Gastroesophageal sphincter (tissue), 4 donors: ENCODE results near the gene CFAP410. TPM values are rescaled to one million over a fixed set of nuclear protein-coding genes. Genes with fewer than 3 reads are reported as not detected.
"Not testable (repeated sequence)": the region's sequence is repeated elsewhere in the genome, so short reads cannot be mapped to it uniquely, and the experiment has no call there.

Experiments used
- ATAC-seq: fragments of 150-250 bp; one replicate; pipeline ENCODE4 v1.9.1; 2016; ENCODE audit warnings: mild to moderate bottlenecking, moderate library complexity
- H3K27ac ChIP-seq, 4 donors: fragments of 200-600 bp; sonication (generic) in 3 of 4; 1 replicate in 3 of 4; 2 replicates in 1 of 4; pipeline ENCODE4 v1.5.1; 2016 to 2019
- H3K27me3 ChIP-seq: fragments of 200-600 bp; sonication (generic); one replicate; pipeline ENCODE4 v1.5.1; 2019
- H3K36me3 ChIP-seq, 2 donors: fragments of 200-600 bp; sonication (generic); one replicate each; pipeline ENCODE4 v1.5.1; 2019; ENCODE audit warnings: control low read depth in 1 of 2
- H3K4me1 ChIP-seq, 3 donors: fragments of 200-600 bp; sonication (generic); 1 replicate in 2 of 3; 2 replicates in 1 of 3; pipeline ENCODE4 v1.5.1; 2016 to 2019; ENCODE audit warnings: control low read depth in 2 of 3
- H3K4me3 ChIP-seq, 2 donors: fragments of 200-600 bp; sonication (generic); one replicate each; pipeline ENCODE4 v1.5.1; 2019; ENCODE audit warnings: mild to moderate bottlenecking in 1 of 2, moderate library complexity in 1 of 2
- H3K9me3 ChIP-seq, 3 donors: fragments of 200-600 bp; sonication (generic); one replicate each; pipeline ENCODE4 v1.5.1; 2017 to 2019; ENCODE audit warnings: control low read depth in 2 of 3
- EP300 ChIP-seq: sonication (generic); formaldehyde crosslinking; IDR thresholded peaks from one replicate; pipeline ENCODE4 v1.6.1; 2017; ENCODE audit warnings: antibody characterized with exemption, mild to moderate bottlenecking
- POLR2A ChIP-seq, 2 donors: fragments of 450-650 bp; IDR thresholded peaks; one replicate each; pipeline ENCODE4 v1.6.1; 2017; ENCODE audit warnings: antibody characterized with exemption in 2 of 2, mild to moderate bottlenecking in 2 of 2, moderate library complexity in 1 of 2
- POLR2AphosphoS5 ChIP-seq: sonication (generic); formaldehyde crosslinking; IDR thresholded peaks from one replicate; pipeline ENCODE4 v1.6.1; 2017; ENCODE audit warnings: antibody characterized with exemption
- WGBS, 2 donors: methylation state at CpG; one replicate each; pipeline ENCODE4 v1.1.5; 2018; ENCODE audit warnings: low coverage in 1 of 2; 5-methylcytosine and 5-hydroxymethylcytosine counted together
- total RNA-seq, 4 donors: library from RNA; depleted of rRNA; stranded (reverse); fragments of >200 nt; gene quantifications; one replicate each; pipeline ENCODE4 v1.1.0, GENCODE V29; 2016
- TF ChIP-seq, protein P1 (sequence below), 4 experiments: fragments of 200-600 bp in 2 of 4; fragments of 450-650 bp in 2 of 4; sonication (generic) in 1 of 4; IDR thresholded peaks; one replicate each; pipeline ENCODE4 v1.5.1; 2017 to 2019; ENCODE audit warnings: antibody characterized with exemption in 4 of 4, mild to moderate bottlenecking in 2 of 4, moderate library complexity in 2 of 4

Gene CFAP410
- total RNA-seq, 4 donors from 2014 or later: 26.2 to 35.0 (median 30.2) TPM

DNA sequence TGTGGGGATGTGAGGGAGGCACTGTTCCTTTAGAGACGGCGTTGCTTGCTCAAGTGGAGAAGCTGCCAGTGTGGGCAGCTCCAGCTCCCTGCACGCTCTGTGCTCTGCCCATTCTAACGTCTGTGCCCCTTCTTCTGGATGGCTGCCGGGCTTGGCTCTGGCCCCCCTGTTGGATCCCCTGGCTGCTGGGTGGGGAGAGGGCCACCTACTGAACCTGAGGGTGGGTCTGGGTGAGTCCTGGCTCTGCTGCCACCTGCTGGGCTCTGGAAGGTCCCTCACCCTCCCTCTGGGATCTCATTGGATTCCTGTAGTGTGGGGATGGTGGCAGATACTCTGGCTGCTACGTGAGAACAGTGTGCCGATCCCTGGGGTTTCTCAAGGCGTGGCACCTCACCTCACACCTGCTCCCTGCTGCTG lies 34.3 kb downstream of the CFAP410 start:
- Histone ChIP-seq H3K9me3 (no peaks in the 10 kb centered on the region), H3K4me1 (peaks cover 0 to 71% (median 24%) of the 10 kb centered on the region in 3 donors), H3K36me3 (peaks cover 0 to 39% of the 10 kb centered on the region in 2 donors), H3K27me3 (no peaks in the 10 kb centered on the region), H3K4me3 (no peak overlapping the region), H3K27ac (peak overlapping the region in 2 of 4 donors; percentile 4 to 48)
- no CpG with 5 or more reads among the region's 8 CpGs for WGBS, 2 donors
- ATAC-seq: no peak
- TF ChIP-seq, protein P1, sequence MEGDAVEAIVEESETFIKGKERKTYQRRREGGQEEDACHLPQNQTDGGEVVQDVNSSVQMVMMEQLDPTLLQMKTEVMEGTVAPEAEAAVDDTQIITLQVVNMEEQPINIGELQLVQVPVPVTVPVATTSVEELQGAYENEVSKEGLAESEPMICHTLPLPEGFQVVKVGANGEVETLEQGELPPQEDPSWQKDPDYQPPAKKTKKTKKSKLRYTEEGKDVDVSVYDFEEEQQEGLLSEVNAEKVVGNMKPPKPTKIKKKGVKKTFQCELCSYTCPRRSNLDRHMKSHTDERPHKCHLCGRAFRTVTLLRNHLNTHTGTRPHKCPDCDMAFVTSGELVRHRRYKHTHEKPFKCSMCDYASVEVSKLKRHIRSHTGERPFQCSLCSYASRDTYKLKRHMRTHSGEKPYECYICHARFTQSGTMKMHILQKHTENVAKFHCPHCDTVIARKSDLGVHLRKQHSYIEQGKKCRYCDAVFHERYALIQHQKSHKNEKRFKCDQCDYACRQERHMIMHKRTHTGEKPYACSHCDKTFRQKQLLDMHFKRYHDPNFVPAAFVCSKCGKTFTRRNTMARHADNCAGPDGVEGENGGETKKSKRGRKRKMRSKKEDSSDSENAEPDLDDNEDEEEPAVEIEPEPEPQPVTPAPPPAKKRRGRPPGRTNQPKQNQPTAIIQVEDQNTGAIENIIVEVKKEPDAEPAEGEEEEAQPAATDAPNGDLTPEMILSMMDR (IDR thresholded peaks at IDR 0.05): peak in 3 of 4 experiments; percentile 33 to 61 (median 53)
- TF ChIP-seq POLR2AphosphoS5: no peak

DNA sequence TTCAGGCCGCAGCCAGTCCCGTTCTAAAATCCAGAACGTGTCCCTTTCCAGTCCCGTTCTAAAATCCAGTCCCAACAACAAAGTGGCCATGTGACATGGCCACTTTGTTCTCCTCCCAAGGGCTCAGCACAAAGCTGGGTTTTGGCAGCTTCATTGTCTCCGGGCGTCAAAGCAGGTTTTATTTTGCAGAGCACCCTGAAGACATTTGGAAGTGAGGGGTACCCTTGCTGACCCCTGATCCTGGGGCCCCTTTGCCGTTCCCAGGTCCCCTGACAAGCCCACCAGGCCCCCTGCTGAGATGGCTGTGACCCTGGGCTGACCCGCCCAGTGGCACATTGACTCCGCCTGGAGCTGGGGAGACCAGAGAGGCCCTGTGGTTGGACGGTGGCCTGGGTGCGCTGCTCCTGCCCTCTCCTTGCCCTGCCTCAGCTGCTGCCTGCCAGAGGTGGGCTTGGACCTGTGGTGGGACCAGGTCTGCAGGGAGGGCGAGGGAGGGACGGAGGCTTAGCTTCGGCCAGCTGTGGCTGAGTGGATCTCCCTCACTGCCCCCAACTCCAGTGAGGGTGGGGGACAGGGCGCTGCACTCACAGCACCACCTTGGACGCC lies 35.1 kb downstream of the CFAP410 start:
- Histone ChIP-seq H3K27me3 (no peaks in the 10 kb centered on the region), H3K4me3 (no peak overlapping the region), H3K9me3 (no peaks in the 10 kb centered on the region), H3K4me1 (peaks cover 0 to 76% (median 24%) of the 10 kb centered on the region in 3 donors), H3K27ac (peak overlapping the region in 2 of 4 donors; percentile 31 to 48), H3K36me3 (peaks cover 0 to 31% of the 10 kb centered on the region in 2 donors)
- WGBS, 2 donors: 69% methylated on average over 4 of the region's 16 CpGs; no CpG with 5 or more reads in 1 of the 2 donors
- TF ChIP-seq EP300 (no peak), POLR2A (IDR thresholded peaks at IDR 0.05) (no peak), POLR2AphosphoS5 (no peak)
- TF ChIP-seq, protein P1 (IDR thresholded peaks at IDR 0.05): no peak
- no peak for ATAC-seq

DNA sequence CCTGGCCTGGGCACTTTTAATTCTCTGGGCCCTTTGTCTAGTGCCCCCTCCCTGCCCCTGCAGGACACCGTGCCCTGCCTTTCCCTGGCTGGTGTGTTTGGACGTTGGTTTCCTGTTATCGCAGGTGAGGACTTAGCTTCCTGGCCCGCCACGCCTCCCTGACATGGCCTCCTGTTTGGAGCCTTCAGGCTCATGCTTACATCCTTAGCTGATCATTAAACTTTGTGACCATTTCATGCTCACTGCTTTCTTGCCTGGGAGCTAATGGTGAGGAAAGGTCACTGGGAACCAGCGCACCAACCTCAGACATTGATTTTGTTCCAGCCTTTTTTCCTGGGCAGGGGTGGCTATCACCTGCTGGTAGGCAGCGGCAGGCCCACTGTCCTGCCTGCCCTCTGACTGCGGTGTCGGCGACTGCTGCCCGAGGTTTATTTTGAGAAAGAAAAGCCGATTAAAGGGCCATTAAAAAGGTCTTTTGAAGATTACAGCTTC lies 35.7 kb downstream of the CFAP410 start:
- Histone ChIP-seq H3K4me3 (no peak overlapping the region), H3K4me1 (peaks cover 0 to 82% (median 24%) of the 10 kb centered on the region in 3 donors), H3K9me3 (no peaks in the 10 kb centered on the region), H3K27ac (peak overlapping the region in 2 of 4 donors; percentile 31 to 48), H3K27me3 (no peaks in the 10 kb centered on the region), H3K36me3 (peaks cover 0 to 25% of the 10 kb centered on the region in 2 donors)
- WGBS, 2 donors: 65 to 68% methylated on average over 5 to 6 of the region's 12 CpGs
- TF ChIP-seq POLR2AphosphoS5: no peak
- ATAC-seq: no peak

DNA sequence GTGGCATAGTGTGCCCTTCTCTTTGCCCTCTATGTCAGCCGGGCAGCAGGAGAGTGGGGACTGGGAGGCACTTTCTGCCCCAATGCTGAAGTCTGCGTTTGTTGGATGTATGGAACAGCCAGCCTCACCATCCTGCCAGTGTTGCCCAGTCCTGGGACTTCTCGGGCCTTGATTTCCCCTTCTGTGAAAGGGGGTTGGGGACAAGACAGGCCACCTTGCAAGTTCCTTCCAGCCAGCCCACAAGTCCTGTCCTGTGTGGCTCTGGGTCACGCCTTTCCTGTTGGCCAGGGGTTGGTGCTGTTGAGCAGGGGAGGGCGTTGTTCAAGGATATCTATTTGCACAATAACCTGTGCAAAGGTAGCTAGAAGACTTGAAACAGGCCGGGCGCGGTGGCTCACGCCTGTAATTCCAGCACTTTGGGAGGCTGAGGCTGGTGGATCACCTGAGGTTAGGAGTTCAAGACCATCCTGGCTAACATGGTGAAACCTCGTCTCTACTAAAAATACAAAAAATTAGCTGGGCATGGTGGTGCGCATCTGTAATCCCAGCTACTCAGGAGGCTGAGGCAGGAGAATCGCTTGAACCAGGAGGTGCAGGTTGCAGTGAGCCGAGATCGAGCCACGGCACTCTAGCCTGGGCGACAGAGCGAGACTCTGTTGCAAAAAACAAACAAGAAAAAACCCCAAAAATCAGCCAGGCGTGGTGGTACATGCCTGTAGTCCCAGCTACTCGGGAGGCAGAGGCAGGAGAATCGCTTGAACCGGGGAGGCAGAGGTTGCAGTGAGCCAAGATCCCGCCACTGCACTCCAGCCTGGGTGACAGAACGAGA lies 36.4 kb downstream of the CFAP410 start:
- H3K27me3 ChIP-seq, ATAC-seq, H3K9me3 ChIP-seq, H3K4me3 ChIP-seq: not testable (repeated sequence)
- H3K4me1 ChIP-seq: peaks cover 0 to 85% (median 24%) of the 10 kb centered on the region in 3 donors
- H3K36me3 ChIP-seq: peaks cover 0 to 18% of the 10 kb centered on the region in 2 donors
- 76 to 86% methylated on average over 10 to 18 of the region's 23 CpGs for WGBS, 2 donors
- peak overlapping the region in 1 of 4 donors; percentile 14 for H3K27ac ChIP-seq

DNA sequence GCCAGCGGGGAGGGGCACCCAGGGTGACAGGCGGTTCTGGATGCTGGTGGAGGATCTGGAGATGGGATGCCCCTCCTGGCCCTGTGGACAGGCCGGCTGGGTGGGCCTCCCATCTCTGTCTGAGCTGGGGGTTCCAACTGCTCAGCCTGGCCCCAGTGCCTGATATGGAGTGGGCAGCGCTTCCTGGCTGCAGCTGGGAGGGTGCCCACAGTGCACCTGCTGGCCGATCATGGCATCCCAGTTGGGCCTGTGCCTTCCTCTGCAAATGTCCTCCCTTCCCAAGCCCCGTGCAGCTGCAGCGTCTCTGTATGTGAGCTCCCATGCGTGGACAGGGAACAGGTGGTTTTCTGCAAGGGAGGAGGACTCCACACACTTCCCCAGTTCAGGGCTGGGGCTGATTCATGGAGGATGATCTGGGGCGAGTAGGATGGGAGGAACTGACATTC lies 37.2 kb downstream of the CFAP410 start:
- Histone ChIP-seq H3K27me3 (peaks cover 4% of the 10 kb centered on the region), H3K36me3 (peaks cover 0 to 10% of the 10 kb centered on the region in 2 donors), H3K9me3 (no peaks in the 10 kb centered on the region), H3K4me1 (peaks cover 0 to 88% (median 24%) of the 10 kb centered on the region in 3 donors), H3K4me3 (no peak overlapping the region), H3K27ac (peak overlapping the region in 1 of 4 donors; percentile 91)
- TF ChIP-seq POLR2A (IDR thresholded peaks at IDR 0.05): no peak
- no peak for TF ChIP-seq EP300
- TF ChIP-seq, protein P1 (IDR thresholded peaks at IDR 0.05): no peak
- no peak for TF ChIP-seq POLR2AphosphoS5
- WGBS, 2 donors: 83% methylated on average over 1 of the region's 9 CpGs; no CpG with 5 or more reads in 1 of the 2 donors
- ATAC-seq: no peak
